K562 (cell line): Measurements from ENCODE around the gene GCGR. TPM values are rescaled to one million over a fixed set of nuclear protein-coding genes. Genes with fewer than 3 reads are reported as not detected.

Source experiments
- CREBBP ChIP-seq: IDR thresholded peaks from one replicate; pipeline ENCODE4 v1.6.1; 2012; ENCODE audit warnings: low read depth, mild to moderate bottlenecking, control low read depth, inconsistent platforms, low read length
- HMBOX1 ChIP-seq: sonication (generic); IDR thresholded peaks from 2 replicates; pipeline ENCODE4 v1.6.1; 2016
- MCM7 ChIP-seq, 2 experiments: fragments of 450-650 bp; IDR thresholded peaks; 2 replicates each; pipeline ENCODE4 v1.6.1; 2016 to 2018
- NCOA1 ChIP-seq: fragments of 450-650 bp; IDR thresholded peaks from 2 replicates; pipeline ENCODE4 v1.6.1; 2016; ENCODE audit warnings: low read depth
- NR3C1 ChIP-seq: sonication (generic); formaldehyde crosslinking; IDR thresholded peaks from 2 replicates; pipeline ENCODE4 v1.8.1; 2022; ENCODE audit warnings: missing genetic modification reagents
- RBFOX2 ChIP-seq: fragments of 200-400 bp; formaldehyde crosslinking; IDR thresholded peaks from 2 replicates; pipeline ENCODE4 v1.6.1; 2017; ENCODE audit warnings: low read depth, mild to moderate bottlenecking, low read length, moderate library complexity
- SMARCE1 ChIP-seq: fragments of 450-650 bp; IDR thresholded peaks from 2 replicates; pipeline ENCODE4 v1.7.1; 2016; ENCODE audit warnings: mild to moderate bottlenecking
- TAF1 ChIP-seq: IDR thresholded peaks from 2 replicates; pipeline ENCODE4 v1.6.1; 2011; ENCODE audit warnings: mild to moderate bottlenecking, low read length, moderate library complexity; ENCODE audit not compliant: insufficient read depth, control insufficient read depth, severe bottlenecking; ENCODE audit errors: extremely low read depth
- TARDBP ChIP-seq: fragments of 450-650 bp; IDR thresholded peaks from 2 replicates; pipeline ENCODE4 v1.6.1; 2016
- ZBED1 ChIP-seq: IDR thresholded peaks from 2 replicates; pipeline ENCODE4 v1.6.1; 2014
- ZNF174 ChIP-seq: fragments of 250-450 bp; sonication (Bioruptor Pico); IDR thresholded peaks from 2 replicates; pipeline ENCODE4 v1.4.0; 2020; ENCODE audit warnings: mild to moderate bottlenecking
- ZNF24 ChIP-seq: fragments of 450-650 bp; IDR thresholded peaks from 2 replicates; pipeline ENCODE4 v1.6.1; 2016
- ZNF408 ChIP-seq: fragments of 250-450 bp; sonication (Bioruptor Pico); IDR thresholded peaks from 2 replicates; pipeline ENCODE4 v1.4.0; 2020; ENCODE audit warnings: low read depth, mild to moderate bottlenecking, moderate library complexity
- ZNF444 ChIP-seq: fragments of 250-450 bp; sonication (Bioruptor Pico); IDR thresholded peaks from 2 replicates; pipeline ENCODE4 v1.4.0; 2020; ENCODE audit warnings: mild to moderate bottlenecking, moderate library complexity
- ZNF699 ChIP-seq: fragments of 250-450 bp; sonication (Bioruptor Pico); IDR thresholded peaks from 2 replicates; pipeline ENCODE4 v1.8.0; 2021; ENCODE audit warnings: mild to moderate bottlenecking, moderate library complexity; ENCODE audit not compliant: insufficient replicate concordance
- polyA plus RNA-seq, 8 experiments: library from polyadenylated mRNA; depleted of rRNA in 4 of 8; stranded (reverse) in 5 of 8; unstranded in 3 of 8; fragments of >200 nt; fragmentation: Nextera tagmentation in 2 of 8; fragmentation: Illumina TruSeq in 1 of 8; extraction: Ambion mirVana in 2 of 8; extraction: Trizol in 1 of 8; gene quantifications; 2 replicates each; pipeline versions ENCODE4 v1.2.1 to v1.2.3, GENCODE V29; 2011 to 2014; ENCODE audit warnings: inconsistent platforms in 1 of 8, missing spikeins in 1 of 8
- total RNA-seq, 7 experiments: library from RNA; depleted of rRNA in 6 of 7; stranded (reverse); fragments of >200 nt in 6 of 7; fragmentation: Illumina TruSeq in 2 of 7; extraction: Trizol in 2 of 7; gene quantifications; 2 replicates each; pipeline versions ENCODE4 v1.2.1 to v1.2.3, GENCODE V29; 2011 to 2021; ENCODE audit warnings: low replicate concordance in 1 of 7
- TF ChIP-seq, protein P1 (sequence below): fragments of 450-650 bp; IDR thresholded peaks from 2 replicates; pipeline ENCODE4 v1.7.1; 2018; ENCODE audit warnings: mild to moderate bottlenecking, low read depth; ENCODE audit not compliant: partially characterized antibody
- TF ChIP-seq, protein P2 (sequence below): fragments of 250-450 bp; sonication (Bioruptor Pico); IDR thresholded peaks from 2 replicates; pipeline ENCODE4 v1.4.0; 2020; ENCODE audit warnings: mild to moderate bottlenecking, moderate library complexity, borderline replicate concordance
- TF ChIP-seq, protein P3 (sequence below): fragments of 250-450 bp; sonication (Bioruptor Pico); IDR thresholded peaks from 2 replicates; pipeline ENCODE4 v1.9.0; 2021; ENCODE audit warnings: mild to moderate bottlenecking, inconsistent platforms

The GCGR gene
- total and polyA plus RNA-seq, 9 of the 15 experiments (the other 6 are each of a cell fraction or from before 2014, with no cell fraction given) = not detected

DNA sequence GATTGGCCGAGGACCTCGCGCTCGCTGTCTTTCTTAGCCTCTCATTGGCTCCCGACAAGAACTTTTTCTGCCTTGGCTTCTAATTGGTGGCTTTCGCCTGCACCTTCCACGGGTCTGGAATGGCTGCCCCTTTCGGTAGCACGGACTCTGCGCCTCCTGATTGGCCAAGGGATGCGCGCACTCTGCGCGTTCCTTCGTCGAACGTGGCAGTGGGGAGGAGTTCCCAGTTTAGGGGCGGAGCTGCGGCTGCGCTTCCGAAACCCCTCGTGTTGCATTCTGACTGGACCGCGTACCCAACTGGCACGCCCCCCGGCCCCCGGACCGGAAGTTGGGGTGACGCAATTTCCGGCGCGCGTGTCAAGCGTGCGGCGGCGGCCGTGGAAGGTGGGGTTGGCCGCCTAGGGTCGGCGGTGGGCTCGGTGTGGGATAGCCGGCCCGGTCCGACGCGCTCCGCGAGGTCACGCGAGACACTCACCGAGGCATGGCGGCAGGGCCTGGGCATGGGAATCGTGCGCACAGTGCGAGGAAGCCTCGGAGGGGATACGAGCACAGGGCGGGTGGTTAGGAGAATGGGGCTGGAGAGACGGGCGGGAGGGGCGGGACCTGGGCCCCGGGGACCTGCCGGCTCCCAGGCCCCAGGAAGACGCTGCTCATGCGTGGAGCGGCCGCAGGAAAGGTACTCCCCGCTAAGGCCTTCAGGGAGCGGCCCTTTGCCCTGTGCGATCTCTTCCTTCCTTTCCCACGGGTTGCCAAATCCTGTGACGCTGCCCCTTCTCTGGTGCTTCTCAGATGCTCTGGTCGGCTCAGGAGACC lies 57.0 kb downstream of the GCGR start (continued):
- TF ChIP-seq NCOA1 = no peak
- TF ChIP-seq ZNF24 = no peak
- TF ChIP-seq HMBOX1 = no peak
- peak; percentile 73; the same call in 1 of the 2 replicates for TF ChIP-seq ZNF444 (CRISPR knock-in tag)
- peak; percentile 86 for TF ChIP-seq RBFOX2
- no peak for TF ChIP-seq CREBBP
- no peak for TF ChIP-seq MCM7 (IDR thresholded peaks at IDR 0.05)
- no peak for TF ChIP-seq SMARCE1
- TF ChIP-seq, protein P1, sequence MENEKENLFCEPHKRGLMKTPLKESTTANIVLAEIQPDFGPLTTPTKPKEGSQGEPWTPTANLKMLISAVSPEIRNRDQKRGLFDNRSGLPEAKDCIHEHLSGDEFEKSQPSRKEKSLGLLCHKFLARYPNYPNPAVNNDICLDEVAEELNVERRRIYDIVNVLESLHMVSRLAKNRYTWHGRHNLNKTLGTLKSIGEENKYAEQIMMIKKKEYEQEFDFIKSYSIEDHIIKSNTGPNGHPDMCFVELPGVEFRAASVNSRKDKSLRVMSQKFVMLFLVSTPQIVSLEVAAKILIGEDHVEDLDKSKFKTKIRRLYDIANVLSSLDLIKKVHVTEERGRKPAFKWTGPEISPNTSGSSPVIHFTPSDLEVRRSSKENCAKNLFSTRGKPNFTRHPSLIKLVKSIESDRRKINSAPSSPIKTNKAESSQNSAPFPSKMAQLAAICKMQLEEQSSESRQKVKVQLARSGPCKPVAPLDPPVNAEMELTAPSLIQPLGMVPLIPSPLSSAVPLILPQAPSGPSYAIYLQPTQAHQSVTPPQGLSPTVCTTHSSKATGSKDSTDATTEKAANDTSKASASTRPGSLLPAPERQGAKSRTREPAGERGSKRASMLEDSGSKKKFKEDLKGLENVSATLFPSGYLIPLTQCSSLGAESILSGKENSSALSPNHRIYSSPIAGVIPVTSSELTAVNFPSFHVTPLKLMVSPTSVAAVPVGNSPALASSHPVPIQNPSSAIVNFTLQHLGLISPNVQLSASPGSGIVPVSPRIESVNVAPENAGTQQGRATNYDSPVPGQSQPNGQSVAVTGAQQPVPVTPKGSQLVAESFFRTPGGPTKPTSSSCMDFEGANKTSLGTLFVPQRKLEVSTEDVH = peak; percentile 89
- no peak for TF ChIP-seq NR3C1 (CRISPR knock-in tag)
- TF ChIP-seq, protein P2, sequence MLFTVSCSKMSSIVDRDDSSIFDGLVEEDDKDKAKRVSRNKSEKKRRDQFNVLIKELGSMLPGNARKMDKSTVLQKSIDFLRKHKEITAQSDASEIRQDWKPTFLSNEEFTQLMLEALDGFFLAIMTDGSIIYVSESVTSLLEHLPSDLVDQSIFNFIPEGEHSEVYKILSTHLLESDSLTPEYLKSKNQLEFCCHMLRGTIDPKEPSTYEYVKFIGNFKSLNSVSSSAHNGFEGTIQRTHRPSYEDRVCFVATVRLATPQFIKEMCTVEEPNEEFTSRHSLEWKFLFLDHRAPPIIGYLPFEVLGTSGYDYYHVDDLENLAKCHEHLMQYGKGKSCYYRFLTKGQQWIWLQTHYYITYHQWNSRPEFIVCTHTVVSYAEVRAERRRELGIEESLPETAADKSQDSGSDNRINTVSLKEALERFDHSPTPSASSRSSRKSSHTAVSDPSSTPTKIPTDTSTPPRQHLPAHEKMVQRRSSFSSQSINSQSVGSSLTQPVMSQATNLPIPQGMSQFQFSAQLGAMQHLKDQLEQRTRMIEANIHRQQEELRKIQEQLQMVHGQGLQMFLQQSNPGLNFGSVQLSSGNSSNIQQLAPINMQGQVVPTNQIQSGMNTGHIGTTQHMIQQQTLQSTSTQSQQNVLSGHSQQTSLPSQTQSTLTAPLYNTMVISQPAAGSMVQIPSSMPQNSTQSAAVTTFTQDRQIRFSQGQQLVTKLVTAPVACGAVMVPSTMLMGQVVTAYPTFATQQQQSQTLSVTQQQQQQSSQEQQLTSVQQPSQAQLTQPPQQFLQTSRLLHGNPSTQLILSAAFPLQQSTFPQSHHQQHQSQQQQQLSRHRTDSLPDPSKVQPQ (CRISPR knock-in tag) = peak; percentile 85; the same call in 1 of the 2 replicates
- TF ChIP-seq ZNF699 (CRISPR knock-in tag) = no peak
- TF ChIP-seq, protein P3, sequence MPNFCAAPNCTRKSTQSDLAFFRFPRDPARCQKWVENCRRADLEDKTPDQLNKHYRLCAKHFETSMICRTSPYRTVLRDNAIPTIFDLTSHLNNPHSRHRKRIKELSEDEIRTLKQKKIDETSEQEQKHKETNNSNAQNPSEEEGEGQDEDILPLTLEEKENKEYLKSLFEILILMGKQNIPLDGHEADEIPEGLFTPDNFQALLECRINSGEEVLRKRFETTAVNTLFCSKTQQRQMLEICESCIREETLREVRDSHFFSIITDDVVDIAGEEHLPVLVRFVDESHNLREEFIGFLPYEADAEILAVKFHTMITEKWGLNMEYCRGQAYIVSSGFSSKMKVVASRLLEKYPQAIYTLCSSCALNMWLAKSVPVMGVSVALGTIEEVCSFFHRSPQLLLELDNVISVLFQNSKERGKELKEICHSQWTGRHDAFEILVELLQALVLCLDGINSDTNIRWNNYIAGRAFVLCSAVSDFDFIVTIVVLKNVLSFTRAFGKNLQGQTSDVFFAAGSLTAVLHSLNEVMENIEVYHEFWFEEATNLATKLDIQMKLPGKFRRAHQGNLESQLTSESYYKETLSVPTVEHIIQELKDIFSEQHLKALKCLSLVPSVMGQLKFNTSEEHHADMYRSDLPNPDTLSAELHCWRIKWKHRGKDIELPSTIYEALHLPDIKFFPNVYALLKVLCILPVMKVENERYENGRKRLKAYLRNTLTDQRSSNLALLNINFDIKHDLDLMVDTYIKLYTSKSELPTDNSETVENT (CRISPR knock-in tag) = no peak; the same call in 1 of the 2 replicates
- TF ChIP-seq TARDBP = no peak
- TF ChIP-seq ZNF408 (CRISPR knock-in tag) = peak; percentile 48; the same call in 1 of the 2 replicates
- no peak for TF ChIP-seq ZBED1
- no peak; the same call in 1 of the 2 replicates for TF ChIP-seq ZNF174 (CRISPR knock-in tag)
- peak; percentile 85 for TF ChIP-seq TAF1
